Raji (cell line): ENCODE measurements around the gene ATP6V0D1.

Source experiments
- POLR2A ChIP-seq: IDR thresholded peaks from 2 replicates; pipeline ENCODE4 v1.6.1; 2011; ENCODE audit warnings: low read depth, low read length, control low read depth; ENCODE audit not compliant: insufficient read depth

ATP6V0D1 gene

DNA sequence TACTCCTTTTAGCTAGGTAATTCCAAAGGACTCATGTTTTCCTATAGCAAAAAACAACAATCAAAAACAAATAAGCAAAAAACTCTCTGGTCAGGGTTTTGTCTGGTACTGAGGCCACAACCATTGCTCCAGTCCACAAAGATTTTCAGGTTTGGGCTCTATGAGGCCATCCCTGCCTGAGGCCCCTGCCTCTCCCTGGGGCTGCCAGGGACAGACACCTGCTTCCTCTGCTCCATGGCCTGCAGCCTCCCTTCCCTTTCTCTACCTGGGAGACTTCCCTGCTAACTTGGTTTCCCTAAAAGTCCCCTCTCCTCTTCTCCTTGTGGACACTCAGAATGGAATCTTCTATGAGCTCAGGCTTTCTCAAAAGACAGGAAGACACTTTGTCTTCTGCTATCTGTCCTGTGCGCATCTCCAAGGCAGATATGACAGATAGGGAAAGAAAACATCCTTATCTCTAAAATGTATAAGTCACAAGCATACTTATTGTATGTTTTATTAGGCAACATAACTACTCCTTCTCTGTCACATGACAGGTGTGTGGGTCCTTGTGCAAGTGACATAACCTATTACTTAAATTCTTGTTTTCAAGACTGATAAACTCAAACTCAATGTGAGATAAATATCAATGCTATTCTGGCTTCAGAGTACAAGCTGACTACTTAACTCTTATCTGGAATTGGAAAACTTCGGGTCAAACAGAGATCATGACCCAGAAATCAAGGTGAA lies 63.5 kb downstream of the ATP6V0D1 start:
- no peak for TF ChIP-seq POLR2A

DNA sequence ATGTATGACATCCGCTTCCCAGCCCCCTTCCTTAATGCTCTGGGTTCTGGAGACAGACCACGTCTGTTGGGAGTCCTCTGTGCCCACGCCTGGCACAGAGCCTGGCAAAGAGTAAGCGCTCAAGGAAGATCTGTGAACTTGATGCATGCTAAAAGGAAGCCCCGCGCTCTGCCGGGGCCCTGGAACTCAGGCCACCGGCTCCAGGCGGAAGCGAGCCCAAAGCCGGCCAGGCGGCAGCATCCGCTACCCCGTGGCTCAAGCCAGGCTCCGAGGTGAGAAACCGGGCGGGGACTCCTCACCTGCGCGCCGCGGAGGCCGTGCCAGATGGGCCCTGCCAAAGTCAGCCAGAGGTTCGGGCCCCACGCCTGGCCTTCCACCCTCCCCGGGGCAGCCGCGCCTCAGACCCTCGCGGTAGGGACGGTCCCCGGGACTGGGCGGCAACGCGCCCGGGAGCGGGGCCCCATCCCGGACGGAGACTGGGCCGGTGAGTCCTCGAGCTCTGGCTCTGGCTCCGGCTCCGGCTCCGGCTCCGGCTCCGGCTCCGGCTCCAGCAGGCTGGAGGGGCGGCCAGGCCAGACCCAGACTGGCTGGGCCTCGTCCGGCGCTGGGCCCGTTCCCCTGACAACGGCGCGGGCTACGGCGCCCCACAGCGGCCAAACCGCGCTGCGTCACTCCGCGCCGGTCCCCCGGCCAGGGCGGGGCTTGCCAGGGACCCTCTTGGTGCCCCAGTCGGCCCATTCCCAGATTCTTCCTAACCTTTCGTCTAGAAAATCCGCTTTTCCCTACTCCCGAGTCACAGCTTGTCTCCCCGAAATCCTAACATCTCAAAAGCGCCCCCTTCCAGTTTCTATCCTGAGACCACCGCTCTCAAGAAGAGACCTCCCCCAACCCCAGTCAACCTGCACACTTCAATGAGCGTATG lies 64.8 kb downstream of the ATP6V0D1 start, which contains the start of gene ZDHHC1:
Gene ZDHHC1, minus strand, starts transcription at position 606 of the 922 bp plus-strand sequence. CDS start 8,702 bp downstream, outside the sequence.
- no peak for TF ChIP-seq POLR2A

DNA sequence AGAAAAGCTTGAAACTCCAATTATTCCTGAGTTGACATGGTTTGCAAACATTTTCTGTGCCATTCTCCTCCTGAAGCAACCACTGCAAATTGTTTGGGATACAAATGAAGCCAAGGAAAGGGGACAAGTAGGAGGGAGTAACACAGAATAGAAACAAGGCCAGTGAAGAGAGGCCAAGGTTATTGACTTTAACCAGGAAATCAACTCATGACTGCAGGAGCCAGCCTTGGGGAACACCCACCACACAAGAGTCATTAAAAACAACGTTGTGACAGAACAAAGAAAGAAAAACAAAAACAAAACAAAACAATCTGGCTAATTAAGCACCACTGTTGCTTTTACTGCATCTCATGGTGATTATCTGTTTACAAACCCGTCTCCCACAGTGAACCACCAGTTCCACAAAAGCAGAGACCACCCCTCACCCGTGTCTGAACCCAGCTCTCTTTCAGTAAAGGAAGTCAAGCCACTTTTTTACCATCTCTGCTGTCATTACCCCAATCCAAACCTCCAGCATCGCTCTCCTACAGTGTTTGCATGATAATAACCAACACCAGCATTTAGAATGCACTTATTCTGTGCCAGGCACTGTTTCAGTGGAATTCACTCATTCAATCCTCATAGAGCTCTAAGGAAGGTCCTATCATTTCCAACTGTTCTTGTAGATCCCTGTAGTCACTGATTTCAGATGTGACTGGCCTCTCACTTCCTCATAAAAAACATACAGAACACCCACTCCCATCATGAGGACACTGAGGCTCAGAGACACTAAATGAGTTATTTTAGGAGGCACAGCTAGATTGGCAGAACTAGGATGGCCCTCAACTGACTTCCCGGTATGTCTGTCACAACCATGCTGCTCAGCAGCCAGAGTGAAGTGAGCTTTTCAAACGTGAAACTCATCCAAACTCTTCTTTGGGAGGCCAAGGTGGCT lies 66.7 kb downstream of the ATP6V0D1 start:
- no peak for TF ChIP-seq POLR2A

DNA sequence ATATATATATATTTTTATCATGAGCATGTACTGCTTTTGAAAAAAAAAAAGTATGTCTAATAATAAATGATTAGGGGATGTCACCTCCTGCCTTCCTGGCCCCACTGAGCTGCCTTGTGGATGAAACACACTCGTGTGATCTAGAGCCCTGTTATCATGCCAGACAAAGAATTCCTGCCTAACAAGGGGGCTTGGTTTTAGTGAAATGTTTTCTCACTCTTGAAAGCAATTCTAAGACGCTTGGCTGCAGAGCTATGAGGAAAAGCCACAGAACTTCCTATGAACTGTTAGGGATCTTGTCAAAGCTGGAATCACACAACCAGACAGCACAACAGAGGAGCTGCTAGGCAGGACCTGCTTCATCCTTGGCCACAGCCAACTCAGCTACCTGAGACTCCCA lies 68.7 kb downstream of the ATP6V0D1 start:
- no peak for TF ChIP-seq POLR2A

DNA sequence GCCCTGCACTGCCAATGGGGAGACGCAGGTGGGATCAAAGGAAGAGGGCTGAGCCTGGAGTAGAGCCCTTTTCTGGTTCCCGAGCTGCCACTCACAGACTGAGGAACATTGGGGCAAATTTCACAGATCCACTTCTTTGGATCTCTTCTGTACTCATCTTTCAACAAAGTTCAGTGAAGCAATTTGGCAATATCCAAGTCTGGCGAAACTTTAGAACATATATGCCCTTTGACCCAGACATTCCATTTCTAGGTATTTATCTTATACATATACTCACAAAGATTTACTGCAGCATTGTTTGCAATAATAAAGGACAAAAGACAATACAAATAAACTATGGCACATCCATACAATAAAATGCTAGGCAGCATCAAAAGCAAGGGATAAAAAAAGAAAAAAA lies 69.6 kb downstream of the ATP6V0D1 start:
- TF ChIP-seq POLR2A = no peak

DNA sequence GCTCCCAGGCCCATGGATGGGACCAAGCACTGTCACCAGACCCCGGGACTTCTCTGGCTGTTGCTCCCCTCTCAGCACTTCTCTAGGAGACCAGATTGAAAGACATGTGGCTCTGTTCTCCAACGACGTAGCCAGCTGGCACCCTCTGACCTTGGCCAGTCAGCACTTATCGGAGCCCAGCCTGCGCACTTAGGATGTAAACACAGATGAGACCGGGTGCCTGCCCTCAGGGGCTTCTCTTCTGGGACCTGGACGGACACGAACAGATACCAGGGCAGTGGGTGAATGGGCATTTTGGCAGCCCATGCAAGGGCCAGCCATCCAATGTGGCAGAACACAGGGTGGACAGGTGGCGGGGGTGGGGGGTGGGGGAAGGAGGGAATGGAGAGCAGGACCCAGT lies 71.3 kb downstream of the ATP6V0D1 start:
- no peak for TF ChIP-seq POLR2A

DNA sequence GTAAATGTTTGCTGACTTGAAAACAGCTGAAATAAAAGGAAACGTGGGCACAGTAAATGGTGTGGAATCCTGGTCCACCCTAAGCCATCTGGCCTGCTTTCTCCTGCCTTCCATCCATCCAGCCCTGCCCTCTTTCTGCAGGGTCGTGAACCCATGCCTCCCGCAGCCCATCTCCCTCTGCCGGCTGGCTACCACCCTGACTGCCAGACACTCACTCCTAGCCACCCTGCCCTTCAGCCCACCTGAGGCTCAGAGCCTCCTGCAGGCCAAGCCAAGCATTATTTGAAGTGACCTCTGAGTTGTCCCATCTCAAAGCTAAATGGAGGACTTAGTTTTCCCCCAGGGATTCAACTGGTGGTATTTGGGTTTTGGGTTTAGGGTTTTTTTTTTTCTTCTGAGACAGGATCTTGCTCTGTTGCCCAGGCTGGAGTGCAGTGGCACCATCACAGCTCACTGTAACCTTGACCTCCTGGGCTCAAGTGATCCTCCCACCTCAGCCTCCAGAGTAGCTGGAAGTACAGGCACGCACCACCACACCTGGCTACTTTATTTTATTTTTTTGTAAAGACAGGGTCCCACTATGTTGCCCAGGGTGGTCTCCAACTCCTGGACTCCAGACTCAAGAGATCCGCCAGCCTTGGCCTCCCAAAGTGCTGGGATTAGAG lies 73.0 kb downstream of the ATP6V0D1 start:
- TF ChIP-seq POLR2A = no peak

DNA sequence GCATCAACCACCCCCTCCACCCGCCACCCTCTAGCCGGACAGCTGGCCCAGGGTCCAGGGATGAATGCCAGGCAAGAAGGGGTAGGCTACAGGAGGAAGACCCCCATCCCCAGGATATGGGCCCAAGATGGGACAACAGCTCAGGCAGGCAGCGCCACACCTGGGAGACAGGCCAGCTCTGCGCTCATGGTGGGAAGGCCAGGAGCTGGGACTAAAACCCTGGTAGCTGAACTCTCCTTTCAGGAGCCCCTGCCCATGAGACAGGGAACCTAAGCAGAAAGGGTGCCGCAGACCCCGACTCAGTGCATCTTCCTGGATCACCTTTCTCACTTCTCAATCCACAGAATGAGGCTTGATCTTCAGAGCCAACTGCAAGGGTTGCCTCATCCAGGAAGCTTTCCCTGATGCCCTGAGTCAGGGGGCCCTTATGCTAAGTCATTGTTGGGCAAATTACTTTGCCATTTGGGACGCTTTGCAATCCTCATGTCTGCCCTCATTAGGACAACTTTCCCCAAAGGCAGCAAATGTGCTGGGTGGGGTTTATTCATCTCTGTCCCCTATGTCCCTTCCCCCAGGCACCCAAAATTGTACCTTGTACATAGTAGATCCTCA lies 73.7 kb downstream of the ATP6V0D1 start:
- no peak for TF ChIP-seq POLR2A

DNA sequence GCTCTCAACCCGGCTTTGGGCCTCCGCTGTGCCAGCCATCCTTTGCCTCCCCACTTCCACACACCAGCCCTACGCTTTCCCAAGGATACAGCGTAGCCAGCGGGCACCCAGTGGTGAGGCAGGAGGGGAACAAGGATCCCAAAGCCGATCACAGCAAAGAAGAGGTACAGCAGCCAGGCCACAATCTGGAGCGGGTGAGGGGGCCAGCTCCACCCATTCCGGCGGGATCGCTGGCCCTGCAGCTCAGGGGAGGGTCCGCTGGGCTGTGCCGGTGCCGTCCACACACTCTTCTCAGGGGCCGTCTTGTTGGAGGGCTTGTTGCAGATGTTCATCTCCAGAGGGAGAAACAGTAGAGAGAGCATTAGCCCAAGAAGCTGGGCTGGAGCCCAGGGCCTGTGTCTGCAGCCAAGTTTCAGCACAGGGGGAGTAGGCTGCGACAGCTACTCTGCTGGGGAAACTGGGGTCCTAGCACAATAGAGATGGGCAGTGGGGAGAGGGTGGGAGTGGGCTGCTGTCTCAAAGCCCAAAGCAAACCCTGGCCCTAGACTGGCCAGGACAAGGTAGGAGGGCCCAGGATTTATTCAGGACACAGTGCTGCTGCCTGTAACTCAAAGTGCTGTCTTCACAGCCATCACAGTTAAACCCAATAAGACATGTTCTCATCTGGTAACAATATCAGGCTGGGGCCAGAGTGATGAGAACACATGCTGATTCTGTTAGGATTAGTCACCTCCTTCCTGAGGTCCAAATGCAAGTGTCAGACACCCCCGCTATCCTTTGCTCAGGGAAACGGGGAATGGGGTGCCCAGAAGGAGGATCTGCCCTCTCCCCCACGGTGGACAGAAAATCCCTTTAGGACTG lies 74.6 kb downstream of the ATP6V0D1 start:
- TF ChIP-seq POLR2A = no peak

DNA sequence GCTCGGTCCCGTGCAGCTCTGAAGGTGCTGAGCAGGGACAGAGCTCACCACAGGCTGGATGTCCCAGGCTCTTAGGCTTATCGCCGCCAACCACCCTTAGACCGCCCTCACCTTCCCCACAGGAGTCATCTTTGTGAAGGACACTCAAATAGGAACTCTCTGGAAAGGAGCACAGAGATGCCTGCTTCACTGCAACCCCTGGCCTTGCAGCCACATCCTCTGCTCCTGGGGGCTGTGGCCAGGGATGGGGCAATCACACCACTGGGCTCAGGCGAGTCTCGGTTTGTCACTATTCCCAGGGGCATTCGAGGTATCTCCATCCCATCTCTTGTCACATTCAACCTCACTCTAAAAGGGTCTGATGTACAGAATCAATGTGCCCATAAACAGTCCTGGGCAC lies 75.6 kb downstream of the ATP6V0D1 start:
- no peak for TF ChIP-seq POLR2A

DNA sequence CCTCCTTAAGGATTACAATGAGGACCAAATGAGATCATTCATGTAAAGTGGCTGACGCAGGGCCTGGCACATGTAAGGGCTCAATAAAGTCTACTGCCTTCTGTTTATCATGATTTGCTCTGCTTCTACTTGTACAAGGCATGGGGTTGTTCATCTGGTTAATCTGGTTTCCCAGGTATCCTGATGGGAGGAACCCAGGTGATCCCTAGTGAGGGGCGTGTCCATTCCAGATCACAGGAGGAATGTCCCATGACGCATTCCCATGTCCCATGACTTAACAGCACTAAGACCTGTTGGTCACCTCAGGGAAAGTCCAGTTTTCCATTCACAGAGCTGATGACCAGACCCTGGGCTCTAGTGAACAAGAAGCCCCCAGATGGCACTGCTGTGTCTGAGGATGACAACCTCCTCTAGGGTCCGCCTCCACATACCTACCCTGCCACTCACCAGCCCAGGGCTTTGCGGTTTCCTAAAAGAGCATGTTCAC lies 76.2 kb downstream of the ATP6V0D1 start:
- no peak for TF ChIP-seq POLR2A

DNA sequence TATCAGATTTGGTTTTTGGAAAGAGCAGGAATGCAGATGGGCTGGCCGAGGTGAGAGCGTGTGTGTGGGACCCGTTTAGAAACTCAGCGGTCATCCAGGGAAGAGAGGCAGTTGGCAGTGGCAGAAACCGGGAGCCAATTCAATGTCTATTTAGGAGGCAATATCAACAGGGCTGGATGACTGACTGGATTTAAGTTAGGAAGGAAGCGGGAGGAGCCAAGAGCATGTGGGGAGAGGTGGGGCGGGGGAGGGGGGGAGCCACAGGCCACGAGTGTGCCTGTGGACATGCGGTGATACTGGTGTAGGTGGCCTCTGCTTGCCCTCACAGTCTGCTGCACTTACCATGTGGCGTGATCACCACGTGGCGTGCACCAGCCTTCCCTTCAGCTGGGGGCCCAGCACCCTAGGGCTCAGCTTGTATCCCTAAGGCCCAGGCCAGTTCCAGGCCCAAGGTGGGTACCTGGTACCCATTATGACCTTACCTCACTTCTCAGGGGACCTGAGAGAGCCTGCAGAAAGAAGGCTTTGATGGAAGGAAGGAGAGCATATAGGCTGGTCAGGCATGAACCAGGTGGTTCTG lies 76.9 kb downstream of the ATP6V0D1 start:
- no peak for TF ChIP-seq POLR2A

DNA sequence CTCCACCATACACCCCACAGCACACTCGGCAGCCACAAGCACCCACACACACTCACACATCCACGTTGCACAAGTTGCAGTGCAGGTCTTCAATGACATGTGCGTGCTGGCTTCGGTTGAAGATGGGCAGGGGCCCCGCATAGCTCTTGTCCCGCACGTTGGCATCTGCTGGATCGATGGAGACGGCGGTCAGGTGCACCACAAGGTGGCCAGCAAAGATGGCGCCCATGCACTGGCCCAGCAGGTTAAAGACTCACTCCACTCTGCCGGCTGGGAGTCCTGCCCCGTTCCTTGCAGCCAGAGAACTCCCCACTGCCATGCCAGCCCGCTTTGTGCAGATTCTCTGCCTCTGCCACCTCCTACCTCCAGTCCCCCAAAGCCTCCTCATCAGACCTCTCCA lies 80.1 kb downstream of the ATP6V0D1 start:
- no peak for TF ChIP-seq POLR2A
